Stimulated activated CD8-positive, alpha-beta memory T cell treated with anti-CD3 and anti-CD28 coated beads, Interleukin-2, amount 100 ng/mL, for 1 hour (primary cell): ENCODE results near the gene ITGB4.

Experiments
- DNase-seq, 2 donors: peaks; one replicate each; pipeline ENCODE4 v3.0.0-alpha.2; 2020; ENCODE audit warnings: low read depth in 2 of 2

ITGB4 gene

DNA sequence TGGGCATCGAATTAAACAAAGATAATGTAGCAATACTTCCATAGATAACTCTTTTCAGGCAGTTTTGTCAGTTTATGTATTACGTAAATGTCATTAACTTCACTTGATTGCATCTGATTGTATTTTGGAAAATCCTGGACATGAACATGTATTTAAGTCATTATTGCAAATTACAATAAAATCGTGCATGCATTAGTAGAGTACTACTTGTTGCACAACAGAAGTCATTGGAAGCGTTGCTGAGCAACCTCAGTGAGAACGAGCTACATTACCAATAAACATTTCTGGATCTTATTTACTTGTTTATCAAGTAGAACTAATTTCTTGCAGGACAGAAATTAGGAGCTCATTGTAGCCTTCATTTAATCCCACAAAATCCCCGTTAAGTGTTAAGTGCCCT is 70.0 kb downstream of the ITGB4 start:
- DNase-seq, result no peak

DNA sequence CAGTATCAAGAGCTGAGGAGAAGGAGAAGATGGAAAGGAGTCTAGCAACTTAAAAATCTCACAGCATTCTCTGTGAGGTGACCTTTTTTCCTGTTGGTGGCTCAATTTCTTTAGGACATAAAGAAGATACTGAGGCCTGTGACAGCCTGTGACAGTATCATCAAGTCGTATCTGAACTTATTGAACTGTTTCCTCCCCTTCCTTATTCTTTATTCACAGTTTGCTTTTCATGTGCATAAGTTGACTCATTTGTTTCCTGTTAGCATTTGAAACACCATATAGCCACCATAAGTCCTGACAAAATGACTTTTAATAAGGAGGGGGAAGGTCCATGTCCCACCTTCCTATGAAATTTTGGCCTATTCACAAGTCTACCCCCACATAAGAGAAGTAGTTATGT is 72.2 kb downstream of the ITGB4 start:
- DNase-seq, result no peak

DNA sequence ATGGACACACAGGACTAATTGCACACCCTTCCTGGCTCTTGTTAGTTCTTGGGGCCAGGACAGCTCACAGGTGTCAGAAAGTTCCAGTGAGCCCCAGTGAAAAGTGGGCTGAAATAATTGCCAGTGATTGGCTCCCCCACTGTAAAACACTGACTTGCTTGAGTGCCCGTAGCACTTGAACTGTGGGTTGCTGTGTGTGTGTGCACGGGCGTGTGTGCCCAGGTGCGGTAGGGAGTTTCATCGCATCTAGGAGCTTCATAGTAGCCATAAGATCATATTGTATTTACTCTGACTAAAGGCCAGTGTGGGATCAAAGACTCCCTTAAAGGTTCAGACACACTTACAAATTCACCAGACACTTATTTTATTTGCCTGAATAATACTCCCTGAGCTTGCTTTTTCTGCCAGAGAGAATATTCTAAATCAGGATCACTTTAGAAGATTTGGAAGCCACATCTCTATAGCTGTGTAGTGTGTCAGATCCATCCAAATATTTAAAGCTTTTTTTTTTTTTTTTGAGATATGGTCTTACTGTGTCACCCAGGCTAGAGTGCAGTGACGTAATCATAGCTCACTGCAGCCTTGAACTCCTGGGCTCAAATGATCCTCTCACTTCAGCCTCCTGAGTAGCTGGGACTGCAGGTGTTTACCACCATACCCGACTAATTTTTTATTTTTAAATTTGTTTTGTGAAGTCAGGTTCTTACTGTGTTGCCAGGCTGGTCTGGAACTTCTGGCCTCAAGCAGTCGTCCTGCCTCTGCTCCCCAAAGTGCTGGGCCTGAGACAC is 74.8 kb downstream of the ITGB4 start:
- no peak for DNase-seq

DNA sequence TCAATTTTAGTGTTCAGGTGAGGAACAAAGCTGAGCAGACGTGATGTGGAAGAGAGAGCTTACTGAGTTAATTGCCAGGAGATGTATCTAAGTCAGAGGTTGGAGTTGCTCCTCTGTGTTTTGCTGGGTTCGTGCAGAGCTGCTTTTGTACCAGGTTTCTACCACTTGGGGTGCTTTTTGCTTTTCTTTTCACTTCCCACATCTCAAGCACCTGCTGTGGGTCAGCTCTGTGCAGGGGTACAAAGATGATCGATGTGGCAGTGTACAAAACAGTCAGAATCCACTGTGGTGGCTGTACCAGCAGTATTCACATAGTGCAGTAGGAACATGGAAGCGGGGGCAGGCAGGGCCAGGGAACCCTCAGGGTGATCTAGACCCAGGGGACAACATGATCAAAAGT is 78.1 kb downstream of the ITGB4 start:
- DNase-seq, result no peak

DNA sequence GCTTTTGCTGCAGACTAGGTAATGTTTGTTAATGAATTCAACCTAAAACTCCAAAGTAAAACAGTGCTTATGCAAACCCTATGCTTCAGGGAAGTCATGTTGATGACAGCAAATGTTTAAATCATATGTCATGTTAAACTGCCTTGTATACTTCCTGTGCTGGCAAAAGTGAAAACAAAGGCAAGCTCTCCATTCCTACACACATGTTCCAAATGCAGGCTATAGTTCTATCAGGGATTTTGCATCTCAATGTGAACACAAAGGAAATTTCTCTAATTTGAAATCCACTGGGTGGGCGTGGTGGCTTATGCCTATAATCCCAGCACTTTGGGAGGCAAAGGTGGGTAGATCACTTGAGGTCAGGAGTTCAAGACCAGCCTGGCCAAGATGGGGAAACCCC is 82.6 kb downstream of the ITGB4 start:
- no peak for DNase-seq

DNA sequence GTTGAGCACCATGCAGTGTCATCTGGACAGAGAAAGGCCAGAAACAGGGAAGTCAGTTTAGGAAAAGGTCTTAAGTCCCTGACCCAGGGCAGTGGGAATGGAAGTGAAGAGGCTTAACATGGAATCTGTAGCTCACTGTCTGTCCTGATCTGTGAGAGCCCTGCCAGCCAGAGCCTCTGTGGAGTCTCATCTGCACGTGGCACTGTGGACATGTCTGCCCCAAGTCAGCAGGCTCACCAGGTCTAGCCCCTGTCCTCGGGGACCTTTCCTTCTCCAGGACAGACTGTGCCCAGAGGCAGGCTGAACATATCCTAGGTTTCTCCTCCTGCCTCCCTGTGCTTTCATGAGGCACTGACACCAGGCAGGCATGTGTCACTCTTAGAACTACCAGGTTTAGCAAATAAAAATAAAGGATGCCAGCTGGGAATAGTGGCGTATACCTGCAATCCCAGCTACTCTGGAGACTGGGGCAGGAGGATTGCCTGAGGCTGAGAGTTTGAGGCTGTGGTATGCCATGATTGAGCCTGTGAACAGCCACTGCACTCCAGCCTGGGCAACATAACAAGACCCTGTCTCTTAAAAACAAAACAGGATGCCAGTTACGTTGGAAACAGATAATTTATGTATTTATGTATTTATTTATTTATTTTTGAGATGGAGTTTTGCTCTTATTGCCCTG is 85.7 kb downstream of the ITGB4 start:
- DNase-seq, result no peak
